Measurements from ENCODE around the gene KLC3. TPM values are rescaled to one million over a fixed set of nuclear protein-coding genes. Genes with fewer than 3 reads are reported as not detected.
"Not testable (repeated sequence)": the region's sequence is repeated elsewhere in the genome, so short reads cannot be mapped to it uniquely, and the experiment has no call there.

Gene KLC3
- total RNA-seq, 1 donor: not detected

DNA sequence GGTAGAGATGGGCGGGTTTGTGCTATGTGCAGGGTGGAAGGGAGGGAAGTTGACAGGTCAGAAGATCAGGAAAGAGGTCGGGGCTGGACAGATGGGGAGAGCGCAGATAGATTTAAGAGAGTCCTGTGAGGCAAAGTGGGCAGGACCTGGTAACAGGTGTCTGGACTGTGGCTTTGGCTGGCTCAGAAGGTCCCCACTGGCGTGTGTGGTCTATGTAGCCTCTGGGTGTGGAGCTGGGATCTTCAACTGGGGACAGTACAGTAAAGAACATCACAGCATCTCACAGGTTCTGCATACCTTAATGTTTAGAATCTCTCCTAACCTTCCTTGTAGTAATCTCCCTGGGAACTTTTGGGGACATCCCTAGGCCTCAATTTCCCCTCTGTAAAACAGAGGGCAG lies 35.5 kb upstream of the KLC3 start:
- H3K4me3 ChIP-seq (ENCODE audit: low read depth, low read length): no peak overlapping the region
- DNase-seq (ENCODE audit: low read depth): no peak
- TF ChIP-seq CTCF (IDR thresholded peaks at IDR 0.05; ENCODE audit: insufficient read depth, low read length): no peak

DNA sequence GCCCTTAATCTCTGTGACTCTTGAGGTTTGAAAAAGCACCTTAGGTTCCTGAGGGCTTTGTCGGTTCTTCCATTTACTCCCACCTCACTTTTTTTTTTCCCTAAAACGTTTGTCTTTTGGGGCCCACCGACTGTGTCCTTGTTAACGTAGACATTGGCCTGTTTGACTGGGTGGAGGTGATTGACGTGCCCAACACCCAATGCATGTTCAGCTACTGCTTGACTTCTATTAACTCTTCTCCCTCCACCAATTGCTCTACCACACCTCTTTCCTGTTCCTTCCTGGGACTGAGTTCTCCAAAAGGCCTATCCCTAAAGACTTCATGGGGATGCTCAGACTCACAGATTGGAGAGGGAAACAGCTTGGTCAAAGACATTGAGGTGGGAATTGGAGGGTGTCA lies 35.1 kb upstream of the KLC3 start:
- no peak overlapping the region for H3K4me3 ChIP-seq (ENCODE audit: low read depth, low read length)
- no peak for TF ChIP-seq CTCF (IDR thresholded peaks at IDR 0.05; ENCODE audit: insufficient read depth, low read length)
- DNase-seq (ENCODE audit: low read depth): peak; percentile 47

- DNase-seq (ENCODE audit: low read depth): peak; percentile 38
- H3K4me3 ChIP-seq (ENCODE audit: low read depth, low read length): no peak overlapping the region
- TF ChIP-seq CTCF (IDR thresholded peaks at IDR 0.05; ENCODE audit: insufficient read depth, low read length): no peak
Measured at GRCh38 chr19:45306040-45306439, 34.5 kb upstream of the KLC3 start.

GRCh38 chr19:45306518-45307027 lies 34.0 kb upstream of the KLC3 start:
- no peak overlapping the region for H3K4me3 ChIP-seq (ENCODE audit: low read depth, low read length)
- no peak for DNase-seq (ENCODE audit: low read depth)
- no peak for TF ChIP-seq CTCF (IDR thresholded peaks at IDR 0.05; ENCODE audit: insufficient read depth, low read length)

GRCh38 chr19:45307361-45307760 lies 33.2 kb upstream of the KLC3 start:
- no peak for TF ChIP-seq CTCF (IDR thresholded peaks at IDR 0.05; ENCODE audit: insufficient read depth, low read length)
- no peak overlapping the region for H3K4me3 ChIP-seq (ENCODE audit: low read depth, low read length)
- no peak for DNase-seq (ENCODE audit: low read depth)

- DNase-seq (ENCODE audit: low read depth); H3K4me3 ChIP-seq (ENCODE audit: low read depth, low read length): not testable (repeated sequence)
Measured at GRCh38 chr19:45309322-45309721, 31.2 kb upstream of the KLC3 start.

DNA sequence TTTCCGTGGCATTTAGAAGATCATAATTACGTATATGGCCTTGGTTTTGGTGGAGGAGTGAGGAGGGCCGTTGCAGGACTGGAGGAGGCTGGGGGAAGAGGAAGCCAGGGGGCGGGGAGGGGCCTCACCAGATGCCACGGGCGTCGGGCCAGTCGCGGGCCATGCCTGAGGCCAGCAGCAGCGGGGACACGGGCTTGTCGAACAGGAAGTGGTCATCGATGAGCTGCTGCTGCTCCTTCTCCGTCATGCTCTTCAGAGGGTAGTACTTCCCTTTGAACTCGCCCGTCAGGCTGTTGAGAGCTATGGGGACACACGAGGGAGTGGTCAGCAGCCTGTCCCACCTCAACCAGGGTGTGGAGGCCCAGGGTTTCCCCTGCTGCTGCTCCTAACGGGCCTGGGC lies 28.9 kb upstream of the KLC3 start:
- no peak for DNase-seq (ENCODE audit: low read depth)
- no peak for TF ChIP-seq CTCF (IDR thresholded peaks at IDR 0.05; ENCODE audit: insufficient read depth, low read length)
- H3K4me3 ChIP-seq (ENCODE audit: low read depth, low read length): no peak overlapping the region

GRCh38 chr19:45312285-45312684 lies 28.3 kb upstream of the KLC3 start:
- not testable (repeated sequence) for H3K4me3 ChIP-seq (ENCODE audit: low read depth, low read length); DNase-seq (ENCODE audit: low read depth)
